Upper lobe of left lung (tissue), 4 donors: ENCODE measurements around the gene RASAL1.

ENCODE experiments used
- CTCF ChIP-seq, 6 experiments: fragments of 450-650 bp in 4 of 6; fragments of 200-600 bp in 2 of 6; sonication (generic) in 2 of 6; IDR thresholded peaks; one replicate each; pipeline ENCODE4 v1.5.1; 2016 to 2019; ENCODE audit warnings: antibody characterized with exemption in 6 of 6
- EP300 ChIP-seq, 4 donors: sonication (generic); formaldehyde crosslinking; IDR thresholded peaks; one replicate each; pipeline ENCODE4 v1.5.1; 2017; ENCODE audit warnings: antibody characterized with exemption in 4 of 4, control low read depth in 2 of 4
- POLR2A ChIP-seq, 4 donors: fragments of 450-650 bp; IDR thresholded peaks; one replicate each; pipeline ENCODE4 v1.5.1; 2016 to 2017; ENCODE audit warnings: antibody characterized with exemption in 4 of 4, mild to moderate bottlenecking in 2 of 4
- POLR2AphosphoS5 ChIP-seq, 2 donors: sonication (generic); formaldehyde crosslinking; IDR thresholded peaks; one replicate each; pipeline ENCODE4 v1.5.1; 2017; ENCODE audit warnings: antibody characterized with exemption in 2 of 2

- no peak for TF ChIP-seq EP300 (IDR thresholded peaks at IDR 0.05)
- TF ChIP-seq POLR2A (IDR thresholded peaks at IDR 0.05), result no peak
- TF ChIP-seq POLR2AphosphoS5 (IDR thresholded peaks at IDR 0.05), result no peak
- TF ChIP-seq CTCF (IDR thresholded peaks at IDR 0.05), result no peak
These were observed 27.3 kb downstream of the RASAL1 start for GRCh38 chr12:113108308-113108707.
